ENCODE measurements around the gene XYLT1. TPM values are rescaled to one million over a fixed set of nuclear protein-coding genes. Genes with fewer than 3 reads are reported as not detected.

The XYLT1 gene
- polyA plus RNA-seq, 1 of the 3 experiments (the other 2 are of a cell fraction): 17.6 TPM

- H3K36me3 ChIP-seq (replicated peaks in 1 of 2; ENCODE audit: control insufficient read depth in 1 of 2, insufficient read depth in 2 of 2, low read length in 1 of 2): peaks cover 0 to 6% of the 10 kb centered on the region in 2 experiments
- no peak overlapping the region for H3K9ac ChIP-seq
- no peak overlapping the region for H2AFZ ChIP-seq (ENCODE audit: low read depth)
- peaks cover 0 to 31% of the 10 kb centered on the region in 2 experiments; a peak in 2 of 4 replicates for H3K4me1 ChIP-seq (ENCODE audit: control insufficient read depth in 1 of 2, insufficient read depth in 2 of 2, low read depth in 1 of 2, low read length in 1 of 2)
- TF ChIP-seq PBX3 (IDR thresholded peaks at IDR 0.05) (no peak), YY1 (IDR thresholded peaks at IDR 0.05; ENCODE audit: low read depth) (no peak), RXRA (IDR thresholded peaks at IDR 0.05; ENCODE audit: borderline replicate concordance, low read depth) (no peak), USF1 (IDR thresholded peaks at IDR 0.05; ENCODE audit: borderline replicate concordance, low read depth) (no peak), FOXM1 (IDR thresholded peaks at IDR 0.05; ENCODE audit: low read depth) (no peak), RAD21 (IDR thresholded peaks at IDR 0.05; ENCODE audit: low read length) (no peak), RCOR1 (IDR thresholded peaks at IDR 0.05; ENCODE audit: low read length) (no peak), TCF12 (IDR thresholded peaks at IDR 0.05) (no peak), TEAD4 (IDR thresholded peaks at IDR 0.05; ENCODE audit: borderline replicate concordance, insufficient read depth) (no peak), SMC3 (IDR thresholded peaks at IDR 0.05; ENCODE audit: low read depth, low read length) (no peak), GABPA (IDR thresholded peaks at IDR 0.05; ENCODE audit: low read depth) (no peak), TAF1 (IDR thresholded peaks at IDR 0.05; ENCODE audit: borderline replicate concordance, low read depth, low read length) (no peak)
- CTCF ChIA-PET: no interaction called here
- 89% methylated on average over 9 of the region's 10 CpGs for WGBS (ENCODE audit: low lambda C conversion rate)
- no peak for DNase-seq
- no peak overlapping the region for H3K4me3 ChIP-seq (ENCODE audit: low read depth in 2 of 2, low read length in 1 of 2)
- H3F3A ChIP-seq (replicated peaks; ENCODE audit: insufficient read depth): peaks cover 13% of the 10 kb centered on the region
- H4K20me1 ChIP-seq (ENCODE audit: insufficient read depth): peaks cover 93% of the 10 kb centered on the region
- peaks cover 98% of the 10 kb centered on the region for H3K79me2 ChIP-seq (ENCODE audit: insufficient read depth)
- H3K9me3 ChIP-seq: no peaks in the 10 kb centered on the region
- no peaks in the 10 kb centered on the region for H3K27me3 ChIP-seq (ENCODE audit: insufficient read depth)
- H3K4me2 ChIP-seq: no peak overlapping the region
- H3K27ac ChIP-seq (ENCODE audit: low read depth in 2 of 2, low read length in 1 of 2): no peak overlapping the region; a peak in 1 of 4 replicates
- H3K9me2 ChIP-seq: no peaks in the 10 kb centered on the region
- POLR2A ChIA-PET: no interaction called here
Observed at GRCh38 chr16:17331071-17331607, 139.6 kb downstream of the XYLT1 start.

GRCh38 chr16:17330044-17330443 is 140.7 kb downstream of the XYLT1 start:
- H3K27me3 ChIP-seq (ENCODE audit: insufficient read depth): no peaks in the 10 kb centered on the region
- peaks cover 0 to 28% of the 10 kb centered on the region in 2 experiments; a peak in 2 of 4 replicates for H3K4me1 ChIP-seq (ENCODE audit: control insufficient read depth in 1 of 2, insufficient read depth in 2 of 2, low read depth in 1 of 2, low read length in 1 of 2)
- no peak overlapping the region for H3K4me2 ChIP-seq
- no peak overlapping the region for H2AFZ ChIP-seq (ENCODE audit: low read depth)
- H4K20me1 ChIP-seq (ENCODE audit: insufficient read depth): peaks cover 95% of the 10 kb centered on the region
- no peaks in the 10 kb centered on the region for H3K9me2 ChIP-seq
- no peak overlapping the region for H3K9ac ChIP-seq
- H3F3A ChIP-seq (replicated peaks; ENCODE audit: insufficient read depth): peaks cover 16% of the 10 kb centered on the region
- no peak for DNase-seq
- no peaks in the 10 kb centered on the region for H3K9me3 ChIP-seq
- H3K27ac ChIP-seq (ENCODE audit: low read depth in 2 of 2, low read length in 1 of 2): peak overlapping the region in 1 of 2 experiments; percentile 84; a peak in 2 of 4 replicates
- TF ChIP-seq USF1 (IDR thresholded peaks at IDR 0.05; ENCODE audit: borderline replicate concordance, low read depth) (no peak), MXI1 (IDR thresholded peaks at IDR 0.05; ENCODE audit: low read depth, low read length) (peak; percentile 64; the same call in 1 of the 2 replicates)
- POLR2A ChIA-PET: no interaction called here
- H3K36me3 ChIP-seq (replicated peaks in 1 of 2; ENCODE audit: control insufficient read depth in 1 of 2, insufficient read depth in 2 of 2, low read length in 1 of 2): peaks cover 0 to 6% of the 10 kb centered on the region in 2 experiments
- H3K4me3 ChIP-seq (ENCODE audit: low read depth in 2 of 2, low read length in 1 of 2): no peak overlapping the region
- H3K79me2 ChIP-seq (ENCODE audit: insufficient read depth): peaks cover 98% of the 10 kb centered on the region
- WGBS (ENCODE audit: low lambda C conversion rate): 96% methylated on average over 4 of the region's 4 CpGs
- CTCF ChIA-PET: interaction anchor here (0.7 to 1.6 kb wide), 2 partner anchors 137 to 139 kb away, joined by 3 to 6 read pairs; no protein-coding TSS in a partner anchor

Measured in SK-N-SH (cell line).